GM19438 (cell line): ENCODE data around the gene RAB11FIP4.

ENCODE experiments used
- ATAC-seq: cut with Tn5 transposase; IDR thresholded peaks from one replicate; pipeline ENCODE4 v1.9.1; 2021; ENCODE audit warnings: low read depth; ENCODE audit not compliant: unreplicated experiment

Gene RAB11FIP4

DNA sequence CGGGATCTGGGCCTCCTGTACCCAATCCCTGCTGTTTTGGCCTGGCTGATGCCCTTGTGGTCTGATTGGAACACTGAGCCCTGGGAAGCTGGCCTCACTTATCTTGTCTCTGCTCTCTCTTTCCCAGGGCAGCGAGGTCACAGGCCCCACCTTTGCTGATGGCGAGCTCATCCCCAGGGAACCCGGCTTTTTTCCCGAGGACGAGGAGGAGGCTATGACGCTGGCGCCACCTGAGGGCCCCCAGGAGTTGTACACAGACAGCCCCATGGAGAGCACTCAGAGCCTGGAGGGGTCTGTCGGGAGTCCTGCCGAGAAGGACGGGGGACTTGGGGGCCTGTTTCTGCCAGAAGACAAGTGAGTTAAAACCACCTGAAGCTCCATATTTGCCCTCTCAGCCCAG lies 126.0 kb downstream of the RAB11FIP4 start:
- ATAC-seq = no peak

- no peak for ATAC-seq
Observed at GRCh38 chr17:31518478-31518877, 127.0 kb downstream of the RAB11FIP4 start.

DNA sequence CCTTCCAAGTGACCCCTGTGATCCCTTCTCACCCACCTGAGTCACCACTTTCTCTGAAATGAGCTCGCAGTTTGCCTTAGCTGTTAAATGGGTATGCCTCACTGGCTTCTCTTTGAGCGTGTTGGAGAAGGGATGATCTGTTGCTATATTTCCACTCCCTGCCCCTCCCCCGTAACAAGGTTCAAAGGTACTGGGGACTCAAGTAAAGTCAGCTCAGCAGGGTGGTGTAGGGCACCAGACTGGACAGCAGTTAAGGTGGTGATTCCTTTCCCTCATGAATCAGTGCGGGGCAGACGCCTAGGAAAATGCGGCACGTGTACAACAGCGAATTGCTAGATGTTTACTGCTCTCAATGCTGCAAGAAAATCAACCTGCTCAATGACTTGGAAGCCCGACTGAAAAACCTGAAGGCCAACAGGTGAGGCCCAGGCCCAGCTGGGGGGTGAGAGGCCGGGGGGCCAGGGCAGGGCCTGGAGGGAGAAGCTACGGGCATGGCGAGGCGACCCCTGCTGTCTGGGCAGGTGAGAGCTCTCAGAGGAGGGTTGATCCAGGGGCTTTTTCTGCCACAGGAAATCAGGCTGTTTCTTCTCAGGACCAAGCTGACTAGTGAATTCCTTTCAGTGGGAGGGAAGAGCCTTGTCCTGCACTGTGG lies 130.3 kb downstream of the RAB11FIP4 start:
- ATAC-seq = no peak

- no peak for ATAC-seq
Observed at GRCh38 chr17:31522284-31522931, 130.9 kb downstream of the RAB11FIP4 start.

DNA sequence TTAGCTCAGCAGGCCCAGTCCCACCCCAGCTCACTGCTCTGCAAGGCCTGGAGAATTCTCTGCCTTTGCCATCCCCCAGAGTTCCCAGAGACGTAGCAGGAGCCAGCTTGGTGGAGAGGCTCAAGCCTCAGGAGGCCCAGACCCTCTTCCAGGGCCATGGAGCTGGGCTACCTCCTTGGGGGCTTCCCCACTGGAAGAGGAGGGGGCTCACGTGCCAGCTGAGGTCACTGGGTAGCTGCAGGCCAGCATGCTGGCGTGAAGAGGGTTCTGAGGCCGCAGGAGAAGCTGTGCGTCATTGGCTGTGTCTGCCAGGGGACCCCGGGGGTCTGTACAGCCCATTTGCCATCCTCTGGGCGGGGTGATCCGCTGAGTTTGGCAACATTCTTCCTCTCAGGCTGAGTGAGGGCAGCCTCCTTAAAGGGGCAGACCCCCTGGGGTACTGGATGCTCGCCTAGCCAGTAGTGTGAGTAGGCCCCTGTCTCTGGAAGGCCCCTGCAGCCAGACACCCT lies 131.6 kb downstream of the RAB11FIP4 start:
- no peak for ATAC-seq

GRCh38 chr17:31523862-31524730 lies 132.6 kb downstream of the RAB11FIP4 start:
- no peak for ATAC-seq

GRCh38 chr17:31524926-31525800 lies 133.7 kb downstream of the RAB11FIP4 start:
- ATAC-seq = no peak

- ATAC-seq = no peak
Observed at GRCh38 chr17:31525801-31526549, 134.5 kb downstream of the RAB11FIP4 start.

GRCh38 chr17:31527606-31528005 lies 136.1 kb downstream of the RAB11FIP4 start:
- ATAC-seq = no peak

GRCh38 chr17:31528291-31528874 lies 136.9 kb downstream of the RAB11FIP4 start:
- ATAC-seq = no peak

DNA sequence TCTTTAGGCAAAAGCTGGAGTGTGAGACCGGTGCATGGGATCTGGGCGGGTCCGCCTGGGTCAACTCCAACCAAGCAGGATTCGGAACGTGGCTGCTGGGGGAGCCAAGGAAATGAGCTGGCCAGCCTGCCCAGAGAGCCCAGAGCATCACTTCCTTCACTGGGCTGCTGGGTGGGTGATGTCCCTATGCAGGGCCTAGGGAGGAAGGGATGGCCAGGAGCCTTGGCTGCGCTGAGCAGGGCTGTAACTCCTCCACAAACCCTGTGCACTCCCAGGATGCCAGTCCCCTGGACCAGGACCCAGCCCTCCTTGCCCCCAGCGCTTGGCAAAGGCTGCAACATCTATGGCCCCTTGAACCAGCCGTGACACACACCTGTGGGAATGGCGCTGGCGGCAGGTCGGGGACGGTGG lies 138.4 kb downstream of the RAB11FIP4 start:
- no peak for ATAC-seq

DNA sequence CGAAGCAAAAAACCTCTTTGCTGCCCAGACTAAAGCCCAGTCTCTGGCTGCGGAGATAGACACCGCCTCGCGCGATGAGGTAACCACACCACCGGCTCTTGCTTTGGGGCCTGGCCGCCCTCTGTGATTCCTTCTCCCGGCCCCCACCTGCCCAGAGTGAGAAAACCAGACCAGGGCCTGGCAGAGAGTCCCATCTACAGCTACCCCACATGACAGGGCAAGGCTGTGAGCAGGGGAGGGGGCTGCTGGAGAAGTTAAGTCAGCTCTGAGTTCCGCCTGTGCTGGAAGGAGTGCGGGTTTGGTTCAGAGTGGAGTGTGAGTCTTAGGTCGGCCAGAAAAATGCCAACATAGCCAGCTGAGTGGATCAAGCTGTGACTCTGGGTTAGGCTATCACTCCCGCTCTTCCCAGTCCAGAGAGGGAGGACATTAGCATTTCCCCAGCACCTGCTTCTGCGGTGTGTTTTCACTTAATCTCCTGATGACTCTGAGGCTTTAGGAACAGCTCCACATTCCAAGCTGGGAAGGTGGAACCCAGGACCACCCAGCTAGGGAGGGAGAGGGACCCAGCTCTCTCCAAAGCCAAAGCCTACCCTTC lies 139.0 kb downstream of the RAB11FIP4 start:
- ATAC-seq = no peak

DNA sequence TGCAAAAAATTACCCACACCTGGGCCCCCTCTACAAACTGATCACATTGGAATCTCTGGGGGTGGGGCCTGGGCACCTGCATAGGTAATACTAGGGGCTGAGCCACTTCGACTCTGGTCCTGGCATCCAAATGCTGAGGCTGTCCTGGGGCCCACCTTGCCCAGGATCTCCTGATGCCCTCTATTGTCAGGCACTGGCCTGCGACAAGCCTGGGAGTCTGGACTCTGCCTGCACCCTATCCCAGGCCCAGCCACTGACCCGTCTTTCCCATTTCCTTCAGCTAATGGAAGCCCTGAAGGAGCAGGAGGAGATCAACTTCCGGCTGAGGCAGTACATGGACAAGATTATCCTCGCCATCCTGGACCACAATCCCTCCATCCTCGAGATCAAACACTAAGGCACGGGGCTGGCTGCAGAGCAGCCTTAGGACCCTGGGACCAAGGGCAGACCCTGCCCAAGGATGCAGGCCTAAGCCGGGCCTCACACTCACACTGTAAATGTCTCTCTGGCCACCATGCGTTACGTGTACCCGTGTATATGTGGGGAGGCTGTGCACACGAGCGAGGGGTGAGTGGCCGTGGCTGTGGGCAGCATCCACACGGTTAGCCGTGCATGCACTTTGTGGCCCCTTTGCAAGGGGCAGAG lies 140.0 kb downstream of the RAB11FIP4 start:
- ATAC-seq = no peak

DNA sequence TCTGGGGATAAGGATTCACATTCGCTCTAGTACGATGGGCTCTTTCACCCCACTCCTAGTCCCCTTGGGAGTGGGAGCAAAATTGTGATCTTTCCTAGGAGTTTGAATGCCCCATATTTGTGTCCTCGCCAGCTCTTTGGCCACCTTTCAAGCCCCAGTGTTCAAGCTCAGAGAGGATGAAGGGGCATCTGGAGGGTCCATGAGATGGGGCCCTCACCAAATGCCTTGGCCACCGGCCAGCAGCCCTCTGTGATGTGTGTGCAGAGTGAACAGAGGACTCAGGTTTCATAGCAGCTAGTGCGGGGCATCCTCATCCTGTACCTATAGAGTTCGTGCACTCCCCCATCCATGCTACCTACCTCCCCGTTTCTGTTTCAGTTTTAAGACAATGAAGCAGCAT lies 140.6 kb downstream of the RAB11FIP4 start:
- ATAC-seq = no peak

- ATAC-seq = no peak
Observed at GRCh38 chr17:31532526-31532925, 141.1 kb downstream of the RAB11FIP4 start.

- no peak for ATAC-seq
Observed at GRCh38 chr17:31533546-31534155, 142.2 kb downstream of the RAB11FIP4 start.

DNA sequence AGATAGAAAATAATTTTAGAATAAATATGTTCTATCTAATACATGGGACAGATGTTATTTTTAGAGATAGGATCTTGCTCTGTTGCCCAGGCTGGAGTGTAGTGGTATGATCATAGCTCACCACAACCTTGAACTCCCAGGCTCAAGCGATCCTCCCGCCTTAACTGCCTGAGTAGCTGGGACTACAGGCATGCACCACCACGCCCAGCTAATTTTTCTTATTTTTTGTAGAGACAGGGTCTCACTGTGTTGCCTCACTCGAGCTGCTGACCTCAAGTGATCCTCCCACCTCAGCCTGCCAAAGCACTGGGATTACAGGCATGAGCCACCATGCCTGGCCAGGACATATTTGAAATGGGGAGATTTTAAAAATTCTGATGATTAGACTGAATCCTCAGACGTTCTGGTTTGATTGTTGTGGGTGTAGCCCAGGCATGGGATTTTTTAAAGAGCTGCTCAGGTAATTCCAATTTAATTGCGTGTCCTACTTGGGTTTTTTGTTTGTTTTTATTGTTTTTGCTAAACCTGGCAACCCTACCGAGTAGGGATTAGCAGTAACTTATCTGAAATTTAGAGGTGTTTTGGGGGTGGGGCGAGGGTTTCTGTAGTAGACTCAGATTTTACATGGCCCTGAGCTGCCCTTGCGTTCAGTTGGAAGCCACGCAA lies 142.9 kb downstream of the RAB11FIP4 start:
- ATAC-seq = no peak
